Measurements from ENCODE around the gene DDX60. TPM values are rescaled to one million over a fixed set of nuclear protein-coding genes. Genes with fewer than 3 reads are reported as not detected.
"Not testable (repeated sequence)": the region's sequence is repeated elsewhere in the genome, so short reads cannot be mapped to it uniquely, and the experiment has no call there.

DDX60 gene
- total RNA-seq, 2 experiments from 2014 or later = 18.6 to 21.1 TPM

DNA sequence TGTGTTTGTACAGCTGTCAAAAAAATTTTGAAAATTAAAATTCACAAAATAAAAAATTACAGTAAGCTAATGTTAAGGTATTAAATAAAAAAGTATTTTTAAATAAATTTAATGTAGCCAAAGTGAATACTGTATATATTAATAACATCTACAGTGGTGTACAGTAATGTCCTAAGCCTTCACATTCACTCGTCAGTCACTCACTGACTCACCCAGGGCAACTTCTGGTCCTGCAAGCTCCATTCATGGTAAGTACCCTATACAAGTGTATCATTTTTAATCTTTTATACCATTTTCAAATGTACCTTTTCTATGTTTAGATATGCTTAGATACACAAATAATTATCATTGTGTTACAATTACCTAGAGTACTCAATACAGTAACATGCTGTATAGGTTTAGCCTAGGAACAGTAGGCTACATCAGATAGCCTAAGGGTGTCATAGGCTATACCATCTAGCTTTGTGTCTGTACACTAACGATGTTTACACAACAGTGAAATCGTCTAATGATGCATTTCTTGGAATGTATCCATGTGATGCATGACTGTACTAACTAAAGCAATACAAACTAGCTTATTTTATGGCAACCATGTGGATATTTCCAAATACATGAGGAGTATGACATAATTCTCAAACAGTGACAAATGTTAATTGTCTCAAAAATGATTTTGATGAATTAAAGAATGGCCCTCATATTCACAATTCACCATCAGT is 13.7 kb downstream of the DDX60 start:
- ATAC-seq (no peak), DNase-seq (no peak)
- CTCF ChIA-PET = interaction anchor here (2.3 kb wide), 1 partner anchor 10 kb away, joined by 6 read pairs; no protein-coding TSS in a partner anchor
- intact Hi-C loops (cut with micrococcal nuclease) = no loop called here
- Mint-ChIP-seq H3K27ac (no peak overlapping the region), H3K4me3 (no peak overlapping the region), H3K36me3 (ENCODE audit: low read depth) (peaks cover 35% of the 10 kb centered on the region), H3K4me1 (ENCODE audit: low read depth) (peaks cover 16% of the 10 kb centered on the region), H3K9me3 (no peaks in the 10 kb centered on the region), H3K27me3 (no peaks in the 10 kb centered on the region)
- no peak for TF ChIP-seq CTCF (IDR thresholded peaks at IDR 0.05)
- POLR2A ChIA-PET = interaction anchor here (3.2 kb wide), 1 partner anchor 13 kb away, joined by 11 read pairs; the partner anchor contains the start of gene DDX60

DNA sequence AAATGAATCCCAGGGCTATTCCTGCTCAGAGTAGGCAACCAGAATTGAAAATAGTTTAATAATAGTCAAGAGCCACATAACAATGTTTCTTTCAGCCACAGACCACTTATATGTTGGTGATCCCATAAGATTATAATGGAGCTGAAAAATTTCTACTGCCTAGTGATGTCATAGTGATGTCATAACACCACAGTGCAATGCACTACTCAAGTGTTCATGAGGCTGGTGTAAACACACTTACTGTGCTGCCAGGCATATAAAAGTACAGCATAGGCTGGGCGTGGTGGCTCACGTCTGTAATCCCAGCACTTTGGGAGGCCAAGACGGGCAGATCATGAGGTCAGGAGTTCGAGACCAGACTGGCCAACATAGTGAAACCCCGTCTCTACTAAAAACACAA is 15.1 kb downstream of the DDX60 start:
- H3K27me3 Mint-ChIP-seq; H3K27ac Mint-ChIP-seq; DNase-seq; H3K9me3 Mint-ChIP-seq; H3K4me3 Mint-ChIP-seq; ATAC-seq; intact Hi-C loops (cut with micrococcal nuclease): not testable (repeated sequence)
- Mint-ChIP-seq H3K4me1 (ENCODE audit: low read depth) (peaks cover 15% of the 10 kb centered on the region), H3K36me3 (ENCODE audit: low read depth) (peaks cover 36% of the 10 kb centered on the region)
- CTCF ChIA-PET = interaction anchor here (1.1 to 2.3 kb wide), 2 partner anchors 11 to 18 kb away, joined by 3 to 6 read pairs; no protein-coding TSS in a partner anchor
- POLR2A ChIA-PET = interaction anchor here (1.6 kb wide), 1 partner anchor 15 kb away, joined by 5 read pairs; the partner anchor contains the start of gene DDX60

DNA sequence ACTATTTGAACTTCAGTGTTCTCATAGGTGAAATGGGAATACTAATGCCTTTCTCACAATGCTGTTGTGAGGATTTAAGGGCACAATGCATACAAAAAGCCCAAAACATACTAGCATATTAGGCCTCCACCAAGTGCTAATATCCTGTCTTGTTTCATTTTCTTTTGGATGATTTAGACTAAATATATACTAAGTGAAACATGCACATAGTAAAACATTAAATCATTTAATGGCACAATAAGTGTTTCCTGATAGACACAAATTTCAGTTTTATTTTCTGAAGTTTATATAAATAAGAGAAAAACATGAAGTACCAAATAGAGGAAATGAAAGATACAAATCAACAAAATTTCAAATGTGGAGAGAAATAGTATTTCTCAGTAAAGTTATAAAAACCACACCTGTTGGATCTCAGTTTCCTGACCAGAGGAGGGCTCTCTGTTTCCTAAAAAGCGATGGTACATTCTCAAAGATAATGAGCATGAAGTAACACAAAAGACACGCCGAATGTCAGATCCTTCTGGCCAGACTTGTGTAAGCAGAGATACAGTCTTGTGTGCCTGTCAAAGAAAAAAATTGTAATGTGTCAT is 25.1 kb downstream of the DDX60 start:
- ATAC-seq = no peak
- no peaks in the 10 kb centered on the region for H3K27me3 Mint-ChIP-seq
- no peak for TF ChIP-seq CTCF (IDR thresholded peaks at IDR 0.05)
- H3K36me3 Mint-ChIP-seq (ENCODE audit: low read depth) = peaks cover 14% of the 10 kb centered on the region
- no peak overlapping the region for H3K4me3 Mint-ChIP-seq
- H3K9me3 Mint-ChIP-seq = no peaks in the 10 kb centered on the region
- CTCF ChIA-PET = no interaction called here
- intact Hi-C loops (cut with micrococcal nuclease) = no loop called here
- DNase-seq = no peak
- POLR2A ChIA-PET = no interaction called here
- peaks cover 2% of the 10 kb centered on the region for H3K4me1 Mint-ChIP-seq (ENCODE audit: low read depth)
- no peak overlapping the region for H3K27ac Mint-ChIP-seq

DNA sequence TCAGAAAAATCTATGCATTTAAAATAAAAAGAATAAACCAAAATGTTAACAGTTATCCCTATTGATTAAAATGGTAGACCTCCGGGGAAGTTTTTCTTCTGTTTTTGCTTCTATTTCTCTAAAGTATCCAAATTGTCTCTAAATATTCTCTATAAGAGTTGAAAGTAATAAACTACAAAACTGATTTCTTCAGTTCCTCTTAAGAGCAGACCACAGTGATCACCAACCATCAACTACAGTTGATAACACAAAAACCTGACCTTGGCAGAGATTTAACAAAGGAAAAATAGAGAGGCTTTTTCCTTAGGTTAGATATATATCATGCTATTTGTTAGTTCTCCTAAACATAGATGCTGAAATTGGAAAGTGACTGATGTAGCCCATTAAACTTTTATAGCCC is 27.3 kb downstream of the DDX60 start:
- no peaks in the 10 kb centered on the region for H3K27me3 Mint-ChIP-seq
- ATAC-seq = no peak
- no peaks in the 10 kb centered on the region for H3K4me1 Mint-ChIP-seq (ENCODE audit: low read depth)
- H3K27ac Mint-ChIP-seq = no peak overlapping the region
- intact Hi-C loops (cut with micrococcal nuclease) = no loop called here
- ChIA-PET POLR2A (no interaction called here), CTCF (no interaction called here)
- H3K4me3 Mint-ChIP-seq = no peak overlapping the region
- peaks cover 12% of the 10 kb centered on the region for H3K36me3 Mint-ChIP-seq (ENCODE audit: low read depth)
- no peak for DNase-seq
- no peaks in the 10 kb centered on the region for H3K9me3 Mint-ChIP-seq
- TF ChIP-seq CTCF (IDR thresholded peaks at IDR 0.05) = no peak

GRCh38 chr4:168285850-168286249 is 32.7 kb downstream of the DDX60 start:
- ATAC-seq; H3K4me3 Mint-ChIP-seq; H3K27me3 Mint-ChIP-seq; H3K9me3 Mint-ChIP-seq; CTCF ChIA-PET; H3K4me1 Mint-ChIP-seq (ENCODE audit: low read depth); DNase-seq; H3K27ac Mint-ChIP-seq; intact Hi-C loops (cut with micrococcal nuclease); POLR2A ChIA-PET: not testable (repeated sequence)
- H3K36me3 Mint-ChIP-seq (ENCODE audit: low read depth) = peaks cover 16% of the 10 kb centered on the region

DNA sequence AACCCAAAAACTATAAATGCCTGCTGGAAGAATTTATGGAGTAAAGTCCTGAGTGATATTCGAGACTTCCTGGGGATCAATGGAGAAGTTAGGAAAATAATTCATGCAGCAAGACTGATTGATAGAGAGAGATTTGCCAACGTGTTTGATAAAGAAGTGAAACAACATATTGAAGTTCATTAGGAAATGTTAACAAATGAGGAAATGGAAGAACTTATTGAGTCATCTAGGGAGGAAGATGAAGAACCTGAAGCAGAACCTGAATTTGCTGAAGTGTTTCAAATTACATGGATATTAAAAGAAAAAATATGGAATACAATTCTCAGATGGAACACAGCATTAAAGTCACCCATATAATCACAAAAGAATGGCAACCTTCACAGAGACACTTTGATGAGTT is 39.0 kb downstream of the DDX60 start:
- peaks cover 34% of the 10 kb centered on the region for H3K36me3 Mint-ChIP-seq (ENCODE audit: low read depth)
- no peaks in the 10 kb centered on the region for H3K4me1 Mint-ChIP-seq (ENCODE audit: low read depth)
- no peaks in the 10 kb centered on the region for H3K9me3 Mint-ChIP-seq
- H3K27ac Mint-ChIP-seq = no peak overlapping the region
- no peak for TF ChIP-seq CTCF (IDR thresholded peaks at IDR 0.05)
- POLR2A ChIA-PET = no interaction called here
- no peak overlapping the region for H3K4me3 Mint-ChIP-seq
- intact Hi-C loops (cut with micrococcal nuclease) = no loop called here
- DNase-seq (no peak), ATAC-seq (no peak)
- H3K27me3 Mint-ChIP-seq = no peaks in the 10 kb centered on the region
- CTCF ChIA-PET = no interaction called here

All from activated CD8-positive, alpha-beta T cell treated with anti-CD3 and anti-CD28 coated beads for 36 hours (primary cell).